Endothelial cell (in vitro differentiated cells): Measurements from ENCODE around the gene KYNU. TPM values are rescaled to one million over a fixed set of nuclear protein-coding genes. Genes with fewer than 3 reads are reported as not detected.

Source experiments
- DNase-seq: peaks from one replicate; pipeline ENCODE4 v3.0.0; 2021; ENCODE audit warnings: low spot score
- H3K27ac Mint-ChIP-seq: one replicate; pipeline ENCODE4 v1.8.0; 2021; ENCODE audit warnings: mixed read lengths, inconsistent platforms; ENCODE audit not compliant: unreplicated experiment
- H3K27me3 Mint-ChIP-seq: one replicate; pipeline ENCODE4 v1.8.0; 2021; ENCODE audit warnings: mild to moderate bottlenecking, moderate library complexity, mixed read lengths, inconsistent platforms; ENCODE audit not compliant: unreplicated experiment
- H3K36me3 Mint-ChIP-seq: one replicate; pipeline ENCODE4 v1.8.0; 2021; ENCODE audit warnings: mild to moderate bottlenecking, low read depth, mixed read lengths, inconsistent platforms; ENCODE audit not compliant: unreplicated experiment
- H3K4me1 Mint-ChIP-seq: one replicate; pipeline ENCODE4 v1.8.0; 2021; ENCODE audit warnings: mild to moderate bottlenecking, mixed read lengths, inconsistent platforms; ENCODE audit not compliant: unreplicated experiment
- H3K4me3 Mint-ChIP-seq: one replicate; pipeline ENCODE4 v1.8.0; 2021; ENCODE audit warnings: mild to moderate bottlenecking, mixed read lengths, inconsistent platforms; ENCODE audit not compliant: unreplicated experiment
- H3K9me3 Mint-ChIP-seq: one replicate; pipeline ENCODE4 v1.8.0; 2021; ENCODE audit warnings: mixed read lengths, inconsistent platforms; ENCODE audit not compliant: unreplicated experiment
- CTCF ChIP-seq: fragments of 200-600 bp; sonication (generic); IDR thresholded peaks from one replicate; pipeline ENCODE4 v1.5.0; 2021; ENCODE audit warnings: antibody characterized with exemption; ENCODE audit not compliant: unreplicated experiment
- total RNA-seq: library from RNA; stranded (reverse); fragmentation: NEBNext Ultra II Directional; extraction: Animal tissue kit (Norgen Biotek cat#: 25700); gene quantifications from one replicate; pipeline ENCODE4 v1.2.1, GENCODE V29; 2021; ENCODE audit not compliant: unreplicated experiment

The KYNU gene
- total RNA-seq, 1 donor from 2014 or later, result not detected

- Mint-ChIP-seq H3K27me3 (peaks cover 5% of the 10 kb centered on the region), H3K4me3 (no peak overlapping the region), H3K27ac (no peak overlapping the region), H3K9me3 (peaks cover 8% of the 10 kb centered on the region), H3K4me1 (no peaks in the 10 kb centered on the region), H3K36me3 (peaks cover 9% of the 10 kb centered on the region)
- TF ChIP-seq CTCF, result no peak
- DNase-seq, result no peak
These were observed 75.5 kb downstream of the KYNU start for GRCh38 chr2:142952793-142953494.

- no peak for TF ChIP-seq CTCF
- Mint-ChIP-seq H3K27ac (no peak overlapping the region), H3K4me1 (no peaks in the 10 kb centered on the region), H3K4me3 (no peak overlapping the region), H3K27me3 (no peaks in the 10 kb centered on the region), H3K9me3 (no peaks in the 10 kb centered on the region), H3K36me3 (peaks cover 4% of the 10 kb centered on the region)
- no peak for DNase-seq
These were observed 77.0 kb downstream of the KYNU start for GRCh38 chr2:142954493-142954892.

GRCh38 chr2:142957144-142957543 is 79.7 kb downstream of the KYNU start:
- Mint-ChIP-seq H3K27ac (no peak overlapping the region), H3K4me1 (no peaks in the 10 kb centered on the region), H3K9me3 (no peaks in the 10 kb centered on the region), H3K4me3 (no peak overlapping the region), H3K27me3 (no peaks in the 10 kb centered on the region), H3K36me3 (no peaks in the 10 kb centered on the region)
- TF ChIP-seq CTCF, result no peak
- DNase-seq, result no peak

- H3K9me3 Mint-ChIP-seq, result no peaks in the 10 kb centered on the region
- TF ChIP-seq CTCF, result no peak
- peaks cover 1% of the 10 kb centered on the region for H3K27me3 Mint-ChIP-seq
- DNase-seq, result no peak
- H3K27ac Mint-ChIP-seq, result no peak overlapping the region
- no peaks in the 10 kb centered on the region for H3K36me3 Mint-ChIP-seq
- no peaks in the 10 kb centered on the region for H3K4me1 Mint-ChIP-seq
- no peak overlapping the region for H3K4me3 Mint-ChIP-seq
These were observed 83.7 kb downstream of the KYNU start for GRCh38 chr2:142961202-142961601.

GRCh38 chr2:142965443-142965842 is 88.0 kb downstream of the KYNU start:
- Mint-ChIP-seq H3K27me3 (peaks cover 1% of the 10 kb centered on the region), H3K36me3 (no peaks in the 10 kb centered on the region), H3K4me3 (no peak overlapping the region), H3K9me3 (no peaks in the 10 kb centered on the region), H3K4me1 (no peaks in the 10 kb centered on the region), H3K27ac (no peak overlapping the region)
- DNase-seq, result no peak
- TF ChIP-seq CTCF, result no peak
